Measurements from ENCODE around the gene KIF19.

DNA sequence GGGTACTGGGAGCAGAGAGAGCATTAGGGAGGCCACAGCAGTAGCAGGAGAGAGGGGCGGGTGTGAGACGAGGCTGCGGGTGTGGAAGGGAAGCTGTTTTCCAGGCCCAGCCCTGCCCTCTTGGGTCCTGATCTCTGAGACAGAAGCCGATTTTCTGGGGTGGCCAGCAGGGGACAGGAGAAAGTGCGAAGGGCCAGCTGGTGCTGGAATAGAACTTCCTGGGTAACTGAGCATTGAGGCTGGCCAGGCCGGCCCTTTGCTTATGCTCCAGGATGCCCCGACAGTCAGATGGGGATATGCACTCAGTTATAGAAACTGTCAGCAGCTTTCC lies 34.8 kb downstream of the KIF19 start:
- TF ChIP-seq CTCF (IDR thresholded peaks at IDR 0.05; ENCODE audit: low read depth, low read length, missing input control) (no peak), GABPA (IDR thresholded peaks at IDR 0.05 in 1 of 2, conservative IDR thresholded peaks at IDR 0.05 in 1 of 2) (no peak), SP1 (IDR thresholded peaks at IDR 0.05) (no peak), TAF1 (conservative IDR thresholded peaks at IDR 0.05) (no peak), MAX (IDR thresholded peaks at IDR 0.05) (no peak)

Data from liver (tissue), 3 donors.